ENCODE data around the gene XPO4. TPM values are rescaled to one million over a fixed set of nuclear protein-coding genes. Genes with fewer than 3 reads are reported as not detected.

The XPO4 gene
- total RNA-seq, 1 experiment from 2014 or later: 16.2 TPM

GRCh38 chr13:20801707-20802106 lies 100.8 kb downstream of the XPO4 start:
- no peaks in the 10 kb centered on the region for H3K9me3 ChIP-seq (ENCODE audit: control insufficient read depth, insufficient read depth, low read depth, low read length)
- no peak for ATAC-seq
- H3K27me3 ChIP-seq (ENCODE audit: control insufficient read depth, insufficient read depth, low read length): no peaks in the 10 kb centered on the region
- ChIA-PET POLR2A (no interaction called here), CTCF (no interaction called here)
- intact Hi-C loops (cut with micrococcal nuclease; ENCODE audit: unreplicated experiment) (no loop called here), in situ Hi-C loops (cut with HindIII; ENCODE audit: low pct_unique_long_range_greater_than_20kb, low sequenced_read_pairs) (no loop called here)
- no peaks in the 10 kb centered on the region for H3K4me1 ChIP-seq (ENCODE audit: control insufficient read depth, insufficient read depth, low read length)
- TF ChIP-seq, protein P1, sequence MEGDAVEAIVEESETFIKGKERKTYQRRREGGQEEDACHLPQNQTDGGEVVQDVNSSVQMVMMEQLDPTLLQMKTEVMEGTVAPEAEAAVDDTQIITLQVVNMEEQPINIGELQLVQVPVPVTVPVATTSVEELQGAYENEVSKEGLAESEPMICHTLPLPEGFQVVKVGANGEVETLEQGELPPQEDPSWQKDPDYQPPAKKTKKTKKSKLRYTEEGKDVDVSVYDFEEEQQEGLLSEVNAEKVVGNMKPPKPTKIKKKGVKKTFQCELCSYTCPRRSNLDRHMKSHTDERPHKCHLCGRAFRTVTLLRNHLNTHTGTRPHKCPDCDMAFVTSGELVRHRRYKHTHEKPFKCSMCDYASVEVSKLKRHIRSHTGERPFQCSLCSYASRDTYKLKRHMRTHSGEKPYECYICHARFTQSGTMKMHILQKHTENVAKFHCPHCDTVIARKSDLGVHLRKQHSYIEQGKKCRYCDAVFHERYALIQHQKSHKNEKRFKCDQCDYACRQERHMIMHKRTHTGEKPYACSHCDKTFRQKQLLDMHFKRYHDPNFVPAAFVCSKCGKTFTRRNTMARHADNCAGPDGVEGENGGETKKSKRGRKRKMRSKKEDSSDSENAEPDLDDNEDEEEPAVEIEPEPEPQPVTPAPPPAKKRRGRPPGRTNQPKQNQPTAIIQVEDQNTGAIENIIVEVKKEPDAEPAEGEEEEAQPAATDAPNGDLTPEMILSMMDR (IDR thresholded peaks at IDR 0.05): no peak
- TF ChIP-seq SIN3A (IDR thresholded peaks at IDR 0.05; ENCODE audit: borderline replicate concordance, insufficient read depth, low read depth, low read length) (no peak), TCF7L2 (IDR thresholded peaks at IDR 0.05; ENCODE audit: low read depth, low read length) (no peak), POLR2AphosphoS5 (IDR thresholded peaks at IDR 0.05; ENCODE audit: low read depth, low read length) (no peak)
- TF ChIP-seq, protein P2, sequence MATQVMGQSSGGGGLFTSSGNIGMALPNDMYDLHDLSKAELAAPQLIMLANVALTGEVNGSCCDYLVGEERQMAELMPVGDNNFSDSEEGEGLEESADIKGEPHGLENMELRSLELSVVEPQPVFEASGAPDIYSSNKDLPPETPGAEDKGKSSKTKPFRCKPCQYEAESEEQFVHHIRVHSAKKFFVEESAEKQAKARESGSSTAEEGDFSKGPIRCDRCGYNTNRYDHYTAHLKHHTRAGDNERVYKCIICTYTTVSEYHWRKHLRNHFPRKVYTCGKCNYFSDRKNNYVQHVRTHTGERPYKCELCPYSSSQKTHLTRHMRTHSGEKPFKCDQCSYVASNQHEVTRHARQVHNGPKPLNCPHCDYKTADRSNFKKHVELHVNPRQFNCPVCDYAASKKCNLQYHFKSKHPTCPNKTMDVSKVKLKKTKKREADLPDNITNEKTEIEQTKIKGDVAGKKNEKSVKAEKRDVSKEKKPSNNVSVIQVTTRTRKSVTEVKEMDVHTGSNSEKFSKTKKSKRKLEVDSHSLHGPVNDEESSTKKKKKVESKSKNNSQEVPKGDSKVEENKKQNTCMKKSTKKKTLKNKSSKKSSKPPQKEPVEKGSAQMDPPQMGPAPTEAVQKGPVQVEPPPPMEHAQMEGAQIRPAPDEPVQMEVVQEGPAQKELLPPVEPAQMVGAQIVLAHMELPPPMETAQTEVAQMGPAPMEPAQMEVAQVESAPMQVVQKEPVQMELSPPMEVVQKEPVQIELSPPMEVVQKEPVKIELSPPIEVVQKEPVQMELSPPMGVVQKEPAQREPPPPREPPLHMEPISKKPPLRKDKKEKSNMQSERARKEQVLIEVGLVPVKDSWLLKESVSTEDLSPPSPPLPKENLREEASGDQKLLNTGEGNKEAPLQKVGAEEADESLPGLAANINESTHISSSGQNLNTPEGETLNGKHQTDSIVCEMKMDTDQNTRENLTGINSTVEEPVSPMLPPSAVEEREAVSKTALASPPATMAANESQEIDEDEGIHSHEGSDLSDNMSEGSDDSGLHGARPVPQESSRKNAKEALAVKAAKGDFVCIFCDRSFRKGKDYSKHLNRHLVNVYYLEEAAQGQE (IDR thresholded peaks at IDR 0.05; ENCODE audit: insufficient read depth in 1 of 2, low read depth in 2 of 2, low read length in 1 of 2): no peak
- no peak overlapping the region for H3K27ac ChIP-seq (ENCODE audit: low read length)
- peaks cover 4% of the 10 kb centered on the region for H3K36me3 ChIP-seq (ENCODE audit: control insufficient read depth, insufficient read depth, low read length)
- no peak for DNase-seq (ENCODE audit: low read depth, low spot score)
- no TSS peak for BruUV-seq (replicated peaks)
- no peak overlapping the region for H3K4me3 ChIP-seq (ENCODE audit: low read depth in 2 of 2, low read length in 2 of 2)

- H3K27me3 ChIP-seq (ENCODE audit: control insufficient read depth, insufficient read depth, low read length): no peaks in the 10 kb centered on the region
- ChIA-PET CTCF (no interaction called here), POLR2A (no interaction called here)
- ATAC-seq (no peak), DNase-seq (ENCODE audit: low read depth, low spot score) (no peak)
- peaks cover 10% of the 10 kb centered on the region for H3K36me3 ChIP-seq (ENCODE audit: control insufficient read depth, insufficient read depth, low read length)
- BruUV-seq (replicated peaks): no TSS peak
- in situ Hi-C loops (cut with HindIII; ENCODE audit: low pct_unique_long_range_greater_than_20kb, low sequenced_read_pairs) (no loop called here), intact Hi-C loops (cut with micrococcal nuclease; ENCODE audit: unreplicated experiment) (no loop called here)
- TF ChIP-seq TCF7L2 (IDR thresholded peaks at IDR 0.05; ENCODE audit: low read depth, low read length) (no peak), POLR2AphosphoS5 (IDR thresholded peaks at IDR 0.05; ENCODE audit: low read depth, low read length) (no peak), SIN3A (IDR thresholded peaks at IDR 0.05; ENCODE audit: borderline replicate concordance, insufficient read depth, low read depth, low read length) (no peak)
- TF ChIP-seq, protein P2 (IDR thresholded peaks at IDR 0.05; ENCODE audit: insufficient read depth in 1 of 2, low read depth in 2 of 2, low read length in 1 of 2): no peak
- TF ChIP-seq, protein P1 (IDR thresholded peaks at IDR 0.05): no peak
- H3K27ac ChIP-seq (ENCODE audit: low read length): no peak overlapping the region
- H3K4me3 ChIP-seq (ENCODE audit: low read depth in 2 of 2, low read length in 2 of 2): no peak overlapping the region
- no peaks in the 10 kb centered on the region for H3K4me1 ChIP-seq (ENCODE audit: control insufficient read depth, insufficient read depth, low read length)
- no peaks in the 10 kb centered on the region for H3K9me3 ChIP-seq (ENCODE audit: control insufficient read depth, insufficient read depth, low read depth, low read length)
Observed at GRCh38 chr13:20799726-20800416, 102.7 kb downstream of the XPO4 start.

Data from Panc1 (cell line).